Activated T-cell treated with anti-CD3 and anti-CD28 coated beads for 24 hours (primary cell): ENCODE data around the gene SLC22A6.
"Not testable (repeated sequence)": the region's sequence is repeated elsewhere in the genome, so short reads cannot be mapped to it uniquely, and the experiment has no call there.

Source experiments
- DNase-seq: peaks from one replicate; pipeline ENCODE4 v3.0.0-alpha.2; 2020; ENCODE audit warnings: low read depth

Gene SLC22A6

DNA sequence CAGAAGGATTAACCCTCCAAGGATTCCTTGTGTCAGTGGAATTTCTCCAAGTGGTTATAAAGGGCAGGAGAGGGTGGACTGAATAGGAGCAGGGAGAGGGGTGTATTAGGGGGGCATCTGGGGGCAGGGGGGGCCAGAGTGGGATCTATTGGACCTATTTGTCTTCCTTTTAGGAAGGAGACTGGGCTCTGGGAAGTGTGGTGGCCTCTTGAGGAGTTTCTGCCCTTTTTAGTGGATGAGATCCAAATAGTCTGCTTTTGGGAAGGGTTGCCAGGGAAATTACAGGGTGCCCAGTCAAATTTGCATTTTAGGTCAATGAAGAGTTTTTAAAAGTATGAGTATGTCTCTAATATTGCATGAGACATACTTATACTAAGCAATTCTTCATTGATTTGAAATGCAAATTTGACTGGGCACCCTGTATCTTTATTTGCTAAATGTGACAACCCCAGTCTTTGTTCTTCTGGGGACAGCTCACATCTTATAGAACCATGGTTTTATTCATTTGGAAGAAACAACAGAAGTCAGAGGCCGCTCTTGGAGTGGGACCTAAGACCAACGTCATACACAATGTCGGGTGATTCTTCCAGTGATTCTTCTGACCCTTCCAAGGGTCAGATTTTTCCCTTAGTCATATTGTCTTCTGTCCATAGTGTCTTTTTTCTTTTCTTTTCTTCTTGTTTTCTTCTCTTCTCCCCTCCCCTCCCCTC is 429 bp upstream of the SLC22A6 start:
- no peak for DNase-seq

GRCh38 chr11:62983536-62984199 is 1.1 kb downstream of the SLC22A6 start:
- DNase-seq = no peak

DNA sequence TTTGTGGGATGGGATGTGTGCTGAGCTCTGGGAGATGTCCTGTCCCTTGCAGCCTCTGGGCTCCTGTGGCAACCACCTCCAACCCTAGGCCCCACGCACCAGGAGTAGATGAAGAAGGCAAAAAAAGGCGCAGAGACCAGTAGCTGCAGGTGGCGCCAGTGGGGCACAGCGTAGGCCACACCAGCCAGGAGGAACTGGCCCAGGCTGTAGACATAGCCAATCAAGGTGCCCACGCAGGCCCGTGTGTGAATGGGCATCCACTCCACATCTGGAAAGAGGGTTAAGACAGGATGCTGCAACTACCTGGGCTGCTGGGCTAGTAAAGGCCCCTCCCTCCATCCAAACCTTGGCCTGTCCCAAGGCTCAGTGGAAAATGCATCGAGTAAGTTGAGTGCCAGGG is 3.0 kb downstream of the SLC22A6 start:
- DNase-seq = no peak

DNA sequence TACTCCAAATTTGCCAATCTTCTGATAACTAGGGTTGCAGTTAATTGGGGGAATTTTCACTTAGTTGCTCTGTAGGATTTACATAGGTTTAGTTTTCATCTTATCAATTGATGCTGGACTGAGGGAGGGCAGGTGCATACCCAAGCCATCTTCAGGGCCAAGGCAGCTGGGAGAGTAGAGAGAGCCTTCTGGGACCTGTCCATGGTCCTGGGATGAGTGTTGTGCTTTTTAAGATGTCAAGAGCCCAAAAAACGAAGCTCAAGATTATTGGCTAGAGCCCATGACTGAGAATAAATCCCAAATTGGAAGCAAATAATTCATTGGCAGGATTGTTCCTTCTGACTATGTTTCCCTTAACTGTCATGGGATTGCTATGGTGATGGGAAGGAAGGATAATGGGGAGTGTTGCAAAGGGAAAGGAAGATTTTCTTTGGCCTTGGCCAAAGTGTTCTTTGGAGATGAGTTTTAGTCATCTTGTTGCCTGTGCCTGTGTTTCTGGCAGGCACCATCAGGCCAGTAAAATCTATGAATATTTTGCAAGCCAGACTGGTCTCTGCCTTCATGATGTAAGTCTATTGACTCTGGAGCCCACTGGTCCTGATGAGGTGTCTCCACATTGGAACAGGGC is 4.5 kb downstream of the SLC22A6 start:
- DNase-seq = no peak

DNA sequence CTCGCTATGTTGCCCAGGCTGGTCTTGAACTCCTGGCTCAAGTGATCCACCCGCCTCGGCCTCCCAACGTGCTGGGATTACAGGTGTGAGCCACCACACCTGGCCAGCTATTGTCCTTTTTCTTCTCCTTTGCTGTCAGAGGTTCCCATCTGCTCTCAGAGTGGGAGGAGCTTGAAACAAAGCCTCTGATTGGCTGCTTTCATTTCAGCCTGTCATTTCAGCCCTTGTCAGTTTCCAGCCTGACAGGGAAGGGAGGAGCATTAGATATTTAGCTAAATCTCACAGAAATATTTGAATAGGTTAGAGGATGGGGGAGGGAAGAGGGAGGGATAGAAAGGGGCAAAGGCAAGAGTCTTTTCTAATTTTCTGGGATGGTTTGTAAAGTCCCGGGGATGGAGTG is 8.7 kb downstream of the SLC22A6 start:
- DNase-seq = no peak

DNA sequence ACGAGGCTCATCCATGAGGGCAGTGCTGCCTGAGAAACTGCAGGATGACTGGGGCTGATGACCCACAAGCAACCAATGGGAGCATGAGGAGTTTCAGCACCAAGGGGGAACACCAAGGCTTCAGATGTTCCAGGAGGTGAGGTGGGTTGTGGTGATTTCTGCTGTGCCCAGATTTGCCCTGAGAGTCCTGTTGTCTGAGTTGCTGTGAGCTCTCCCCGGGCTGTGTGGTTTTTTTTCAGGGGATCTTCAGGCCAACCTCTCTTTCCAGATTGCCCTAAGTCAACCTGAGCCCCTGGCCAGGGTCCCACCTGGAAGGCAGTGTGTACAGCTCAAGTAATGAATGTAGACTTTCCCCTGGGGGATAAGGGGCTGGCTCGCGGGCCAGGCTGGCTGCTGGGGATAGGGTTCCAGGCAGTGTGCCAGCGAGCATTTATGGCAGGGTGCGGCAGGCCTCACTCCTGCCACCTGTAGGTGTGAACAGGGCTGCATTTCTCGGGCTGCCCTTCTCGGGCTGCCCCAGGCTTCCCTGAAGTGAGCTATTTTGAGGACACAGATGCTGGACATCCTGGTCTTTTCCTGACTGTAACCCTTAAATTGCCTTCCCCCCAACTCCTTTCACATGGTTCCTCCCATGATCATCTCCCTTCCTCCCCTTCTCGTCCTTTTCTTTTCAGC is 9.8 kb downstream of the SLC22A6 start:
- DNase-seq = peak; percentile 14

- DNase-seq = no peak
Observed at GRCh38 chr11:62965574-62965973, 19.2 kb downstream of the SLC22A6 start.

GRCh38 chr11:62962391-62962790 is 22.4 kb downstream of the SLC22A6 start:
- DNase-seq = no peak

DNA sequence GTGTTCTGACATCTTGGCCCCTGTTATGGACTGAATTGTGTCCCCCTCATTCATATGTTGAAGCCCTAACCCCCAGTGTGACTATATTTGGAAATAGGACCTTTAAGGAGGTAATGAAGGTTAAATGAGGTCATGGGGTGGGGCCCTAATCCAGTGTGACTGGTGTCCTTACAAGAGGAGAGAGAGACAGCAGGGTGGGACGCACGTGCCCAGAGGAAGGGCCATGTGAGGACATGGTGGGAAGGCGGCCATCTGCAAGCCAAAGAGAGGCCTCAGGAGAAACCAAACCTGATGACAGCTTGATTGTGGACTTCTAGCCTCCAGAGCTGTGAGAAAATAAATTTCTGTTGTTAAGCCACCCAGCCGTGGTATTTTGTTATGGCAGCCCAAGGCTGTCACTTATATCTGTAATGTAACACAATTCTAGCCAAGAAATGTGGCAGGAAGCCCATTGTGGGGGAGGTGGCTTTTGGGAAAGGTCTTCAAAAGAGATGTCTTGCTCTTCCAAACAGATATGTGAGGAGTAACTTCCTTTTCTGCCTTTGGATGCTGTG is 23.7 kb downstream of the SLC22A6 start:
- no peak for DNase-seq

GRCh38 chr11:62959422-62959980 is 25.3 kb downstream of the SLC22A6 start:
- no peak for DNase-seq

GRCh38 chr11:62958547-62959421 is 26.0 kb downstream of the SLC22A6 start:
- no peak for DNase-seq

- no peak for DNase-seq
Observed at GRCh38 chr11:62957147-62957546, 27.6 kb downstream of the SLC22A6 start.

DNA sequence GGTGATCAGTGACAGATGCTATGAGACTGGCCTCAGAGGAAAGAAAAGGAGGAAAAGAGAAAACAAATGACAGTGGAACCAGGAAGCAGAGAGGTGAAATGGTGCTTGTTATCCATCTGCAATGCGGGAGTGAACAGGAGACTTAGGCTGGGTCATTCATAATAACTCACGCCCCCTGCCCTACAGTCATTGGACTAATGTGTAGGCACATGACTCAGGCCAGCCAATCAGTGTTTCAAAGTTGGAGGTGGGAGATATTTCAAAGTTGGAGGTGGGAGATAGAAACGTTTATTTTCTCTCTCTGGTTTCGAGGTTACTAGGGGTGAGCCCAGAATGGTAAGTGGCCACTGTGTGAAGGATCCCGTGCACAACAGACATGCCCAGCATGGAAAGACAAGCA is 30.3 kb downstream of the SLC22A6 start:
- DNase-seq = no peak

GRCh38 chr11:62953811-62954210 is 31.0 kb downstream of the SLC22A6 start:
- DNase-seq = no peak

GRCh38 chr11:62948765-62949320 is 35.9 kb downstream of the SLC22A6 start:
- DNase-seq = no peak

GRCh38 chr11:62945538-62945937 is 39.2 kb downstream of the SLC22A6 start:
- not testable (repeated sequence) for DNase-seq

DNA sequence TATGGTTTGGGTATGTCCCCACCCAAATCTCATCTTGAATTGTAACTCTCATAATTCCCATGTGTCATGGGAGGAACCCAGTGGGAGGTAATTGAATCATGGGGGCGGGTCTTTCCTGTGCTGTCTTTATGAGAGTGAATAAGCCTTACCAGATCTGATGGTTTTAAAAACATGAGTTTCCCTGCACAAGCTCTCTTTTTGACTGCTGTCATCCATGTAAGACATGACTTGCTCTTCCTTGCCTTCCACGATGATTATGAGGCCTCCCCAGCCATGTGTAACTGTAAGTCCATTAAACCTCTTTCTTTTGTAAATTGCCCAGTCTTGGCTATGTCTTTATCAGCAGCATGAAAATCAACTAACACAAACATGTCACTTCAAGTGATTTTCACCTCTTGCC is 47.2 kb downstream of the SLC22A6 start:
- DNase-seq = not testable (repeated sequence)

DNA sequence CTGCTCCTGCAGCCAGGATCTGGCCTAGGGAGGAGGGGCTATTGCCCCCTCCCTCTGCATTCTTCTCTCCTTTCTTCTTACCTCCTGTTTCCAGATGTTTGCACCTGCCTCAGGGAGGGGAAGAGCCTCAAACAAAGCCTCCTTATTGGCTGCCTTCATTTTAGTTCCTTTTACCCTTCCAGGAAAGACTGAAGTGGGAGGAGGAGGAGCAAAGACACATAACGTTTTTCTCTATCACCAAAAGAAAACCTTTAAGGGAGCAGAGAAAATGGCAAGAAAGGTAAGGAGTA is 50.3 kb downstream of the SLC22A6 start:
- no peak for DNase-seq

- DNase-seq = no peak
Observed at GRCh38 chr11:62933750-62934495, 50.8 kb downstream of the SLC22A6 start.

DNA sequence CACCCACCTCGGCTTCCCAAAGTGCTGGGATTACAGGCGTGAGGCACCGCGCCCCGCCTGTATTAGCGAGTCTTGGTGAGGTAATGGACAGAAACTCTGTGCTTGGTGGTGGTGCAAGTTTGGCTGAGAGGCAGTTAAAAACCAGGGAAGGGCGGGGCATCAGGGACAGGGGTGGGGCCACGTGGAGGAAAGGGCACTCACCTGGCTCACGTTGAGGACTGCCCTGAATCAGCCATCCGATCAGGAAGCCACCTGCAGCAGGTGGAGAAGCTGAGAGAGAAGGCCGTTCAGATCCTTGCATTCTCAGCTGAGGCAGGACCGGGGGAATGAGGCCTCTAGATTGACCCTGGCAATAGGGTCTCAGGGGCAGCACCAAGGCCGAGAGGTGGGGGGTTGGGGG is 51.5 kb downstream of the SLC22A6 start:
- no peak for DNase-seq
